Stimulated activated CD4-positive, alpha-beta T cell treated with anti-CD3 and anti-CD28 coated beads, Interleukin-15, amount 100 ng/mL, for 24 hours (primary cell): ENCODE data around the gene ATXN1L.
"Not testable (repeated sequence)": the region's sequence is repeated elsewhere in the genome, so short reads cannot be mapped to it uniquely, and the experiment has no call there.

Source experiments
- DNase-seq: peaks from one replicate; pipeline ENCODE4 v3.0.0-alpha.2; 2020

Gene ATXN1L

DNA sequence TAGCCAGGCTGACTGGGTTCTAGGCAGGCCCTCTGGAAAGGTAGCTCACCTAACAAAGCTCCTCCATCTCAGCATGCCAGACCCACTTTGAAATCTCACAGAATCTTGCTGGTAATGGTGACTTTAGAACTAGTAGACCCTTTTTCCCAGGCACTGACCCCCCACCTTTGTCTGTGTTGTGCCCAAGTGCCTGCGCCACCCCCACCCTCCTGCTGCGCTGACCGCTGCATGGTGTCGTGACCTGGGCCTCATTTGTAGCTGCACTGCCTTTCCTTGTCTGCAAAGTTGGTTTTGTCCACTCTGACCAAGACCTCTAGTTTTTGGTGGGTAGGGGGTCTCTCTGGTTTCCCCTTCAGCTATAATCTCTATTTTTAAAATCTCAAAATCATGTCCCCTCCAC lies 6.8 kb downstream of the ATXN1L start:
- DNase-seq, result no peak

- DNase-seq, result no peak
Measured at GRCh38 chr16:71853413-71853812, 7.6 kb downstream of the ATXN1L start.

GRCh38 chr16:71854369-71854948 lies 8.7 kb downstream of the ATXN1L start:
- no peak for DNase-seq

GRCh38 chr16:71855937-71856662 lies 10.3 kb downstream of the ATXN1L start:
- DNase-seq, result peak; percentile 24

DNA sequence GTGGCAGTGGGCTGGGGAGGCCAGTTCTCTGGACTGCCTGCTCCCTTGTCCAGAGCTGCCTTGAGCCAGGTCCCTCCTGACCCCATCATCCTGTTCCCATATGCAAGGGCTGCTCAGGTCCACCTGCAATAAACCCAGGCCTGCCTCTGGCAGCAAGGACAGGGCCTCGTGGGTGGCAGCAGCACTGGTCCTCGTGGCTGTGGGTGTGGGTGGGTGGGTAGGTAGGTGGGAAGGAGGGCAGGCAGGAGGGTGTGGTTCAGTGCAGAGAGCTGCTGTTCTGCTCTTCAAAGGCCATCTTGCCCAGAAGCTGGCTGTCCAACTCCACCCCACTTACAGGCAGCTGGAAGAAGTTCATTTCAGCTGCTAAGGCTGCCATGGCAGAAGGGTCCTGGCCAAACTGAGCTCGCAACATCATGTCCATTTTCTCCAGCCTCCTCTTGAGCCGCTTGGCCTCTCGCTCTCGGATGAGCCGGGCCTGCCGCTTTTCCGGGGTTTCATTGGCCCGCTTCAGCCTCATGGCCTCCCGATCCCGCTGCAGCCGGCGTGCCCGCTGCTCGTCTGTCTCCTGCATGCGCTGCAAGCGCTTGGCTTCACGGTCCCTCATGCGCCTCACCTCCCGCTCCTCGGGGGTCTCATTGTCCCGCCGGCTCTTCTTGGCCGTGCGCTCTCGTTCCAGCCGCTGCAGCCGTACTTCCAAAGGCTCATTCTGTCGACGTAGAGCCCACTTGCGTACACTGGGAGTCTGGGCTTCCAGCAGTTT lies 14.2 kb downstream of the ATXN1L start:
- no peak for DNase-seq

DNA sequence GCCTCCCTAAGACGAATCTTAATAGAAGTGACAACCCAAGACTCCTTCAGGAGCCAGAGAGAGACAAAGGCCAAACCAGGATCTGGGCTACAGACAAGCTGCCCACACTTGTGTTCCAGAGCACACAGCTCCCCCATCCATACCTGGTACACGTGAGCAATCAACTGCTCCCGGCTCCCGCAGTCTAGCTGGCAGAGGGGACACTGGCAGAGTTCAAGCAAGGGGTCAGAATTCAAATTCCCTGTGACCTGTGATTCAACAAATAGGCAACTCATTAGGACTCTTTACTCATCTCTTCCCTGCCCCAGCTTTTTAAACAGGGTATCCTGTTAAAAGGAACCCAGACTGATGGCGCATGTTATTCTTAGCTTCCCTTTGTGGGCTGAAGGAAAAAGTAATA lies 18.2 kb downstream of the ATXN1L start:
- DNase-seq, result no peak

DNA sequence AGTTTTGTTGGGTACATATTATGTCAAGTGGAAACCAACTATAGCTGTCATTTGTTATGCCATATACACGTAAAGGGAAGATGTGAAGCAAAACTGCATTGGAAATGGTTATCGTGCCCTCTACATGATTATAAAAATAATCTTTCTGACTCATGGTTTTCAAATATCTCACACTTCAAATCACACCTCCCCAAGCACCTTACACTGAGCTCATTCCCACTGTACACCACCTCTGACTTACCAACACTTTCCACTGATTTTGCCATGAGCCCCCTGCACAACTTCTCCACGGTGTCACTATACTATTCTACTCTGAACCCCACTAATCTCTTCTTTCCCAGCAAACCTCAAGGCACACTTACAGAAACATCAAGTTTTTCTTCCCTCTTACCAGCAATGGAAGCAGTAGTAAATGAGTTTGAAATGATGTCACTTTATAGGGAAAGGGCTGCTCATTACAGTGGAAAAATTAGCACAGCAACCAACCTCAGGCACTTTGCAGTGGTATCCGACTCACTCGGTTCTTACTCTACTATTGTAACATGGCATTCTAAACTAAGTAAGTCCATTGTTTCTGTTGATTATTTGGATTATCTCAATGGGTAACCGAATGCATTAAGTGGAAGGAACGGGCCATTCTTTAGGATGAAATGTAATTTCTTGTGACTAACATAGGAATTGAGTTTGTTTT lies 19.5 kb downstream of the ATXN1L start:
- no peak for DNase-seq

- DNase-seq, result not testable (repeated sequence)
Measured at GRCh38 chr16:71867175-71867574, 21.4 kb downstream of the ATXN1L start.

GRCh38 chr16:71867939-71868338 lies 22.2 kb downstream of the ATXN1L start:
- DNase-seq, result no peak

GRCh38 chr16:71869089-71869488 lies 23.3 kb downstream of the ATXN1L start:
- DNase-seq, result no peak

- no peak for DNase-seq
Measured at GRCh38 chr16:71870818-71871217, 25.0 kb downstream of the ATXN1L start.

DNA sequence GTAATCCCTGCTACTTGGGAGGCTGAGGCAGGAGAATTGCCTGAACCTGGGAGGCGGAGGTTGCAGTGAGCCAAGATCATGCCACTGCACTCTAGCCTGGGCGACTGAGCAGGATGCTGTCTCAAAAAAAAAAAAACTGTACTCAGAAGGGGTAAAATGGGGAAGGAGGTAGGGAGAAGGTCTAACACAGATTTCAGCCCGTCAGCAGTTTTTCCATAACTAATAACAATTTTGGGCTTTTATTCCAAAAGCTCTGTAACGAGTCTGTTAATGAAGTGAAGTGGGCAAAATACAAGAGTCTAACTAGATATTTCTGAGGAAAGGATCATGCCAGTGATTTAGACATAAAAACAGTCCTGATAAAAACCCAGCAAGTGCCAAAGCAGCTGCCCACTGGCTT lies 27.4 kb downstream of the ATXN1L start:
- no peak for DNase-seq

DNA sequence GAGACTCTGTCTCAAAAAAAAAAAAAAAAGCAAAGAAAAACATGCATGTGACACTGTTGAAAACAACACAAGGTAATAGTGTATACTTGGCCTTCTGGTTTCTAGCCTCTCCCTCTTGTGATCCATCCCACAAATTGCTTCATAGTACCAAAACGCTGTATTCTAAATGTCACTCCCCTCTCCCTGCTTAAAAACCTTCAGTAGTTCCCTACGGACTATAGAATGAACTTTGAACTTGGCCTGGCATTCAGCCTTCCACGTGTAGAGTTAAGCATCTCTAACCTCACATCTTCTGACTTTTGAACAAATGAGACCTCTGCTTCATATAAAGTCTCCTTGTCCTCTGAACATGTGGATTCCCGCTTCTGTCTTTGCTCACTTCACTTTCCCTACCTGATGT lies 33.1 kb downstream of the ATXN1L start:
- no peak for DNase-seq

GRCh38 chr16:71880176-71880575 lies 34.4 kb downstream of the ATXN1L start:
- DNase-seq, result no peak

- DNase-seq, result peak; percentile 83
Measured at GRCh38 chr16:71882505-71883167, 36.9 kb downstream of the ATXN1L start.

DNA sequence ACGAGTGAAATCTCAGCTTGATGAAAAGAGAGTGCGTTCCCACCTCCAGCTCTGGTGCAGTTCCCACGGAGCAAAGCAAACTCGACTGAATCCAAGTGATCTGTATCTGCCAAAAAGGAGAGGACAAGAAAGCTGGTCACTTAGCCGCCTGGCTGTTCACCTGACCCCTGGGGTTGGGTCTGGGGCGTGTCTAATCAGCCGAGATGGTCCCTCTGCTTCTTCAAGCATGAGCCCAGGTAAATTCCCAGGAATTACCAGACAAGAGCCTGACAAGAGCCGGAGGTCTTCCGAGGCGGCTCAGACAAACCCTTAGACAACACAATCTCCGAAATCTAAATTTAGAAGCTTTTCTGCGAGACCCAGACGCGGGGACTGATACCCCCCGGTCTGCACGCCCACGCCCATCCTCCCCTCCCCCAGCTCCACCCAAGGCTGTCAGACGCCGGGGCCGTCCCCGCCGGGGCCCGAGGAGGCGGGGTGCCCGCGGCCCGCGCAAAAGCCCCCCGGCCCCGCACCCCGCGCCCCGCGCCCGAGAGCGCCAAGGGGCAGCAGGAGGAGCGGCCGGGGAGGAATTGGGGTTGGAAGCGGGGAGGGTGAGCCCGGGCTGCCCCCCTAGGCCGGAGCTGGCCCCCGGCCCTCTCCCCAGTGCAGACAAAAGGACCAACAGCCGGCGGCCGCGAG lies 37.5 kb downstream of the ATXN1L start:
- DNase-seq, result peak; percentile 63

DNA sequence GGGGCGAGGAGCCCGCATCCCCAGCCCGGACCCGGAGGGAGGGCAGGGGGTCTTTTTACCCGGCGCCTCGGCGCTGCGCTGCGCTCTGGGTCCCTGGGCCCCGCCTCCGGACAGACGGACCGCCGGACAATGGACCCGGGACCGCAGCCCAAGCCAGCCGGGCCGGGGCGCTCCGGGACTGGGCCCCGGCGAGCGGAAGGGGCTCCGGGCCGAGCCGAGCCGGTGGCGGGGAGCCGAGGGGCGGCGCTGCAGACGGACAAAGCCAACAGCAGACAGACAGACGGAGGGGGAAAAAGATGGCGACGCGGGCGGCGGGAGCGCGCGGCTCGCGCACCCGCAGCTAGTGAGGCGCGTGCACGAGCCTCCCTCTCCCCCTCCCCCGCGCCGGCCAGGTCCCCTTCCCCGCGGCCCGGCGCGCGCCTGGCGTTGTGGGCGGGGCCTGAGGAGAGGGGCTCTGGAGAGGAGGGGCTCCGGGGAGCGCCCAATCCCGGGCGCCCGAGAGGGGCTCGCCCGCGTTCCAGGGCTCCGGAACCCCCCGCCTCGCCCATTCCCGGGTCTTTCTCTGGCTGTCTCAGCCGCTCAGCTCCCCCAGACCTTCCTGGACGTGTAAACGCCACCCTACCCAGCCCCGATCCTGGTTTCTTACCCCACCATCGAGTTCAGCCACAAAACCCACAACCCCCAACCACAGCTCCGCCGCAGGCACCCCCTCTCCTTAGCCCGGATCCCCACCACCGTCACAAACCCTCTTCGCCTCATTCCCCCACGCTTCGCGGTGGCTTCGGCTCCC lies 38.3 kb downstream of the ATXN1L start, which contains the start of gene ZNF821:
ZNF821 (minus strand) TSS at position 334 of the 790 bp plus-strand sequence. CDS start 4,236 bp downstream, outside the sequence.
- peak; percentile 83 for DNase-seq

- DNase-seq, result no peak
Measured at GRCh38 chr16:71885261-71885650, 39.5 kb downstream of the ATXN1L start.

DNA sequence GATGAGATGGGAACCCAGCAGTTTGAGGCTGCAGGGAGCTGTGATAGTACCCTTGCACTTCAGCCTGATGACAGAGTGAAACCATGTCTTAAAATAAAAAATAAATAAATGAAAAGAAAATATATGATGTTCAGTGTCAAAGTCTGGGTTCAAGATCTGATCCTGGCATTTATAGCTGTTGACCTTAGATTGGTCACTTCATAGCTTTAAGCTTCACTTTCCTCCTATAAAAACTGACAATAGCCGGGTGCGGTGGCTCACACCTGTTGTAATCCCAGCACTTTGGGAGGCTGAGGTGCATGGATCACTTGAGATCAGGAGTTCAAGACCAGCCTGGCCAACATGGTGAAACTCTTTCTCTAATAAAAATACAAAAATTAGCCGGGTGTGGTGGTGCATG lies 43.4 kb downstream of the ATXN1L start:
- no peak for DNase-seq

DNA sequence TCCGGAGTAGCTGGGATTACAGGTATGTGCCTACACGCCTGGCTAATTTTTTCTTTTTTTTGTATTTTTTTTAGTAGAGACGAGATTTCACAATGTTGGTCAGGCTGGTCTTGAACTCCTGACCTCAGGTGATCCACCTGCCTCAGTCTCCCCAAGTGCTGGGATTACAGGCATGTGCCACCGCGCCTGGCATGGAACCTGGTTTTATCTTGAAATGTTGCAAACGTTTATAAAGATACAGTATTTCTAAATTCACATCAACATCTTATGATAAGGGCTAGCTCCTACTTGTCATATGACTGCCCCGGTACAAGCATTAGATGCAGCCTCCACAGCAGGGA lies 48.1 kb downstream of the ATXN1L start:
- no peak for DNase-seq

DNA sequence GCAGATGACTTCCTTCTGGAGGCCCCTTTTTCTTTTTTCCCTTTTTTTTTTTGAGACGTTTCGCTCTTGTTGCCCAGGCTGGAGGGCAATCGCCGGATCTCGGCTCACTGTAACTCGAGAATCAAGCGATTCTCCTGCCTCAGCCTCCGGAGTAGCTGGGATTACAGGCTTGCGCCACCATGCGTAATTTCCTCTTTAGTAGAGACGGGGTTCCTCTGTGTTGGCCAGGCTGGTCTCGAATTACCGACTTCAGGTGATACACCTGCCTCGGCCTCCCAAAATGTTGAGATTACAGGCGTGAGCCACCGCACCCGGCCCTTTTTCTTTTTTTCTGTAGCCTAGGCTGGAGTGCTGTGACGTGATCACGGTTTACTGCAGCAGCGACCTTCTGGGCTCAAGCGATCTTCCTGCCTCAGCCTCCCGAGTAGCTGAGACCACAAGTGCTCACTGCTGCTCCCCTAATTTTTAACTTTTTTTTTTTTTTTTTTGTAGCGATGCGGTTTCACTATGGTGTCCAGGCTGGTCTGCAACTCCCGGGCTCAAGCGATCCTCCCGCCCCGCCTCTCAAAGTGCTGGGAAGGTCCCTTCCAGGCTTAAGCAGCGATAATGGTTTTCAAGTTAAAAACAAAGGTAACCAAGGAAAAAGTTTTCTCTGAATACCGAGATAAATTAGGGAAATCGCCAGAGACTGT lies 48.6 kb downstream of the ATXN1L start:
- peak; percentile 54 for DNase-seq
